Astrocyte of the cerebellum (primary cell): ENCODE data around the gene SCN10A.

ENCODE experiments used
- DNase-seq: peaks from one replicate; pipeline ENCODE4 v3.0.0-alpha.2; 2011; ENCODE audit warnings: low read depth
- H3K4me3 ChIP-seq: 2 replicates; pipeline ENCODE4 v1.5.1; 2011; ENCODE audit warnings: mild to moderate bottlenecking, low read depth, low read length, moderate library complexity
- CTCF ChIP-seq: IDR thresholded peaks from 2 replicates; pipeline ENCODE4 v1.5.1; 2012; ENCODE audit warnings: low read length, low read depth, moderate library complexity, mild to moderate bottlenecking; ENCODE audit errors: missing control alignments
- in situ Hi-C: cut with HindIII; loops from 2 replicates; pipeline ENCODE4 v1.10.0; 2017; ENCODE audit warnings: low sequenced_read_pairs

The SCN10A gene

GRCh38 chr3:38836561-38836960 is 20.5 kb upstream of the SCN10A start:
- no peak overlapping the region for H3K4me3 ChIP-seq
- in situ Hi-C loops, result loop anchor here (25.0 kb wide), 1 partner anchor 324 kb away; no protein-coding TSS in a partner anchor
- no peak for TF ChIP-seq CTCF
- no peak for DNase-seq

- no peak for TF ChIP-seq CTCF
- H3K4me3 ChIP-seq, result no peak overlapping the region
- DNase-seq, result no peak
- in situ Hi-C loops, result loop anchor here (25.0 kb wide), 1 partner anchor 324 kb away; no protein-coding TSS in a partner anchor
Measured at GRCh38 chr3:38835939-38836338, 19.9 kb upstream of the SCN10A start.

GRCh38 chr3:38834717-38835116 is 18.7 kb upstream of the SCN10A start:
- DNase-seq, result no peak
- TF ChIP-seq CTCF, result no peak
- in situ Hi-C loops, result loop anchor here (25.0 kb wide), 1 partner anchor 322 kb away; no protein-coding TSS in a partner anchor
- no peak overlapping the region for H3K4me3 ChIP-seq

GRCh38 chr3:38834110-38834509 is 18.1 kb upstream of the SCN10A start:
- in situ Hi-C loops, result loop anchor here (25.0 kb wide), 1 partner anchor 322 kb away; no protein-coding TSS in a partner anchor
- H3K4me3 ChIP-seq, result no peak overlapping the region
- peak; percentile 70 for DNase-seq
- no peak for TF ChIP-seq CTCF

GRCh38 chr3:38829404-38829803 is 13.4 kb upstream of the SCN10A start:
- no peak overlapping the region for H3K4me3 ChIP-seq
- no peak for TF ChIP-seq CTCF
- DNase-seq, result peak; percentile 35
- in situ Hi-C loops, result loop anchor here (25.0 kb wide), 1 partner anchor 317 kb away; no protein-coding TSS in a partner anchor

- no peak for TF ChIP-seq CTCF
- no peak for DNase-seq
- H3K4me3 ChIP-seq, result no peak overlapping the region
- in situ Hi-C loops, result loop anchor here (25.0 kb wide), 1 partner anchor 316 kb away; no protein-coding TSS in a partner anchor
Measured at GRCh38 chr3:38828681-38829080, 12.7 kb upstream of the SCN10A start.
